SK-N-SH treated with all-trans-retinoic acid at 6 μM for 48 hours (cell line): ENCODE measurements around the gene CLDN18.

Experiments
- ATAC-seq: fragments of 200-7000 bp; cut with Tn5 transposase; 3 replicates; pipeline ENCODE4 v1.9.1; 2020; ENCODE audit warnings: mild to moderate bottlenecking, moderate library complexity
- BACH2 ChIP-seq: fragments of 250-450 bp; sonication (Bioruptor Pico); IDR thresholded peaks from 2 replicates; pipeline ENCODE4 v1.9.0; 2021; ENCODE audit warnings: mild to moderate bottlenecking, borderline replicate concordance
- CREB5 ChIP-seq: fragments of 250-450 bp; sonication (Bioruptor Pico); IDR thresholded peaks from 2 replicates; pipeline ENCODE4 v1.5.1; 2020; ENCODE audit warnings: low read depth, mild to moderate bottlenecking, moderate library complexity
- CSDC2 ChIP-seq: fragments of 250-450 bp; sonication (Bioruptor Pico); IDR thresholded peaks from 2 replicates; pipeline ENCODE4 v1.5.0; 2020; ENCODE audit warnings: mild to moderate bottlenecking, moderate library complexity
- CSRNP3 ChIP-seq: fragments of 250-450 bp; sonication (Bioruptor Pico); IDR thresholded peaks from 2 replicates; pipeline ENCODE4 v1.5.1; 2021; ENCODE audit warnings: mild to moderate bottlenecking, moderate library complexity
- ESRRG ChIP-seq: fragments of 250-450 bp; sonication (Bioruptor Pico); IDR thresholded peaks from 2 replicates; pipeline ENCODE4 v1.6.1; 2021; ENCODE audit warnings: mild to moderate bottlenecking
- GLIS3 ChIP-seq: fragments of 250-450 bp; sonication (Bioruptor Pico); IDR thresholded peaks from 2 replicates; pipeline ENCODE4 v1.5.0; 2020; ENCODE audit warnings: mild to moderate bottlenecking, moderate library complexity
- PATZ1 ChIP-seq: fragments of 250-450 bp; sonication (Bioruptor Pico); IDR thresholded peaks from 2 replicates; pipeline ENCODE4 v1.8.0; 2020; ENCODE audit warnings: mild to moderate bottlenecking, moderate library complexity, borderline replicate concordance
- RARB ChIP-seq: fragments of 250-450 bp; sonication (Bioruptor Pico); IDR thresholded peaks from 2 replicates; pipeline ENCODE4 v1.8.0; 2021; ENCODE audit warnings: mild to moderate bottlenecking, moderate library complexity
- SNAI2 ChIP-seq: fragments of 250-450 bp; sonication (Bioruptor Pico); IDR thresholded peaks from 2 replicates; pipeline ENCODE4 v1.5.0; 2020; ENCODE audit warnings: mild to moderate bottlenecking, moderate library complexity
- TCF4 ChIP-seq: fragments of 250-450 bp; sonication (Bioruptor Pico); IDR thresholded peaks from 2 replicates; pipeline ENCODE4 v1.8.0; 2021; ENCODE audit warnings: mild to moderate bottlenecking, moderate library complexity, borderline replicate concordance
- TOX ChIP-seq: fragments of 250-450 bp; sonication (Bioruptor Pico); IDR thresholded peaks from 2 replicates; pipeline ENCODE4 v1.8.0; 2021; ENCODE audit warnings: mild to moderate bottlenecking, moderate library complexity, borderline replicate concordance
- TSHZ2 ChIP-seq: fragments of 250-450 bp; sonication (Bioruptor Pico); IDR thresholded peaks from 2 replicates; pipeline ENCODE4 v1.5.0; 2020; ENCODE audit warnings: mild to moderate bottlenecking, moderate library complexity
- ZC3H10 ChIP-seq: fragments of 250-450 bp; sonication (Bioruptor Pico); IDR thresholded peaks from 2 replicates; pipeline ENCODE4 v1.5.1; 2021; ENCODE audit warnings: mild to moderate bottlenecking, moderate library complexity
- ZFP3 ChIP-seq: fragments of 250-450 bp; sonication (Bioruptor Pico); IDR thresholded peaks from 2 replicates; pipeline ENCODE4 v1.5.0; 2020; ENCODE audit warnings: mild to moderate bottlenecking, moderate library complexity
- ZNF70 ChIP-seq: fragments of 450-650 bp; formaldehyde crosslinking; IDR thresholded peaks from 2 replicates; pipeline ENCODE4 v1.5.0; 2020; ENCODE audit warnings: mild to moderate bottlenecking, moderate library complexity
- ZNF8 ChIP-seq: fragments of 450-650 bp; formaldehyde crosslinking; IDR thresholded peaks from 2 replicates; pipeline ENCODE4 v1.5.0; 2020; ENCODE audit warnings: mild to moderate bottlenecking, moderate library complexity

Gene CLDN18

GRCh38 chr3:138062626-138063025, 52.7 kb downstream of the CLDN18 start:
- peak; percentile 78 for ATAC-seq
- no peak for TF ChIP-seq TCF4 (CRISPR knock-in tag)
- TF ChIP-seq CSDC2, result no peak
- no peak for TF ChIP-seq TOX (CRISPR knock-in tag)
- no peak for TF ChIP-seq PATZ1 (CRISPR knock-in tag)
- TF ChIP-seq ZNF8 (CRISPR knock-in tag), result no peak
- no peak for TF ChIP-seq CREB5

GRCh38 chr3:138063416-138063815, 53.5 kb downstream of the CLDN18 start:
- TF ChIP-seq RARB (CRISPR knock-in tag) (no peak), TSHZ2 (CRISPR knock-in tag) (no peak), CSDC2 (no peak), BACH2 (no peak), PATZ1 (CRISPR knock-in tag) (no peak), GLIS3 (no peak), ESRRG (CRISPR knock-in tag) (no peak), CREB5 (no peak), ZC3H10 (no peak), SNAI2 (CRISPR knock-in tag) (no peak), ZFP3 (CRISPR knock-in tag) (no peak), CSRNP3 (no peak), ZNF70 (CRISPR knock-in tag) (no peak)
- no peak; the same call in 2 of the 3 replicates for ATAC-seq

- TF ChIP-seq CREB5 (no peak), BACH2 (no peak), PATZ1 (CRISPR knock-in tag) (no peak)
- no peak for ATAC-seq
Measured at GRCh38 chr3:138065949-138066348, 56.0 kb downstream of the CLDN18 start.
